Subcutaneous abdominal adipose tissue (tissue), 5 donors: ENCODE measurements around the gene LSM14A.
A peak's percentile ranks its signal among the peaks of the same experiment; 100 is the strongest.
"Not testable (repeated sequence)": the region's sequence is repeated elsewhere in the genome, so short reads cannot be mapped to it uniquely, and the experiment has no call there.

Source experiments
- H3K27ac ChIP-seq: one replicate; pipeline ENCODE4 v1.7.0; 2013; ENCODE audit warnings: low read depth, mild to moderate bottlenecking, inconsistent platforms, low read length, moderate library complexity
- H3K27me3 ChIP-seq, 5 donors: one replicate each; pipeline ENCODE4 v1.7.0; 2013; ENCODE audit warnings: low read length in 5 of 5, inconsistent platforms in 1 of 5; ENCODE audit not compliant: control insufficient read depth in 5 of 5, insufficient read depth in 4 of 5
- H3K36me3 ChIP-seq, 5 donors: one replicate each; pipeline ENCODE4 v1.7.0; 2013; ENCODE audit warnings: low read length in 5 of 5; ENCODE audit not compliant: control insufficient read depth in 5 of 5, insufficient read depth in 5 of 5
- H3K4me1 ChIP-seq, 5 donors: one replicate each; pipeline ENCODE4 v1.7.0; 2013; ENCODE audit warnings: low read length in 5 of 5, mild to moderate bottlenecking in 3 of 5, moderate library complexity in 1 of 5; ENCODE audit not compliant: control insufficient read depth in 5 of 5, insufficient read depth in 5 of 5
- H3K4me3 ChIP-seq, 5 donors: one replicate each; pipeline ENCODE4 v1.7.0; 2013; ENCODE audit warnings: low read length in 5 of 5, low read depth in 1 of 5
- H3K9ac ChIP-seq, 5 donors: one replicate each; pipeline ENCODE4 v1.7.0; 2013; ENCODE audit warnings: low read length in 5 of 5, mild to moderate bottlenecking in 4 of 5, moderate library complexity in 3 of 5
- H3K9me3 ChIP-seq, 5 donors: one replicate each; pipeline ENCODE4 v1.7.0; 2013; ENCODE audit warnings: low read length in 5 of 5; ENCODE audit not compliant: control insufficient read depth in 5 of 5
- donor health status: healthy.
- donor health status: healthy.
- donor health status: healthy.
- donor health status: healthy.
- donor health status: healthy.

LSM14A gene

GRCh38 chr19:34171877-34172660, at the start of gene LSM14A:
TSS of gene LSM14A (plus strand) at chr19:34172504. CDS start at chr19:34172643, 139 bp downstream.
- Histone ChIP-seq H3K27ac (peak within 1 kb of the TSS; percentile 92), H3K9me3 (no peaks in the 10 kb centered on the region), H3K36me3 (no peaks in the 10 kb centered on the region), H3K4me3 (peak within 1 kb of the TSS; percentile 90 to 98 (median 94)), H3K27me3 (no peaks in the 10 kb centered on the region), H3K4me1 (peaks cover 2 to 47% (median 46%) of the 10 kb centered on the region in 5 donors), H3K9ac (peak within 1 kb of the TSS; percentile 85 to 99 (median 97))

- no peaks in the 10 kb centered on the region for H3K36me3 ChIP-seq
- no peaks in the 10 kb centered on the region for H3K9me3 ChIP-seq
- H3K4me1 ChIP-seq = no peaks in the 10 kb centered on the region
- H3K4me3 ChIP-seq = no peak overlapping the region
- H3K9ac ChIP-seq = peak overlapping the region in 1 of 5 donors; percentile 35
- H3K27ac ChIP-seq = no peak overlapping the region
- no peaks in the 10 kb centered on the region for H3K27me3 ChIP-seq
Measured at GRCh38 chr19:34124828-34125227, 47.5 kb upstream of the LSM14A start.

DNA sequence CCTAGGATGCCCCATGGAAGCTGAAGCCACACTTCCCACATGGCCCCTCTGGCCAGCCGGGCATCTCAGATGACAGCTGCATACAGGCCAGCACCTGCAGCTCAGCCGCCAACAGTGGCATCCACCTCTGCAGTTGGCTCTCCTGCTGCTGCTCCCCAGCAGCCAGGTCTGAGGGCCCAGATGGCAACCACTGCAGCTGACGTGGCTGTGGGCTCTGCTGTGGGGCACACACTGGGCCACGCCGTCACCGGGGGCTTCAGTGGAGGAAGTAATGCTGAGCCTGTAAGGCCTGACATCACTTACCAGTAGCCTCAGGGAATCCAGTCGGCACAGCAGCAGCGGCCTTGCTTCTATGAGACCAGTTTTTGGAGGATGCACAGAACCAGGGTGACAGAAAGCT, 45.3 kb upstream of the LSM14A start:
- Histone ChIP-seq H3K9ac (no peak overlapping the region), H3K36me3 (no peaks in the 10 kb centered on the region), H3K4me1 (no peaks in the 10 kb centered on the region), H3K27ac (no peak overlapping the region), H3K4me3 (no peak overlapping the region), H3K27me3 (no peaks in the 10 kb centered on the region), H3K9me3 (no peaks in the 10 kb centered on the region)

- H3K27ac ChIP-seq = no peak overlapping the region
- no peaks in the 10 kb centered on the region for H3K27me3 ChIP-seq
- H3K9ac ChIP-seq = no peak overlapping the region
- no peaks in the 10 kb centered on the region for H3K4me1 ChIP-seq
- no peak overlapping the region for H3K4me3 ChIP-seq
- H3K9me3 ChIP-seq = no peaks in the 10 kb centered on the region
- H3K36me3 ChIP-seq = no peaks in the 10 kb centered on the region
Measured at GRCh38 chr19:34127684-34128189, 44.6 kb upstream of the LSM14A start.

GRCh38 chr19:34128558-34129250, 43.6 kb upstream of the LSM14A start:
- Histone ChIP-seq H3K4me3 (no peak overlapping the region), H3K27ac (no peak overlapping the region), H3K9ac (no peak overlapping the region)

DNA sequence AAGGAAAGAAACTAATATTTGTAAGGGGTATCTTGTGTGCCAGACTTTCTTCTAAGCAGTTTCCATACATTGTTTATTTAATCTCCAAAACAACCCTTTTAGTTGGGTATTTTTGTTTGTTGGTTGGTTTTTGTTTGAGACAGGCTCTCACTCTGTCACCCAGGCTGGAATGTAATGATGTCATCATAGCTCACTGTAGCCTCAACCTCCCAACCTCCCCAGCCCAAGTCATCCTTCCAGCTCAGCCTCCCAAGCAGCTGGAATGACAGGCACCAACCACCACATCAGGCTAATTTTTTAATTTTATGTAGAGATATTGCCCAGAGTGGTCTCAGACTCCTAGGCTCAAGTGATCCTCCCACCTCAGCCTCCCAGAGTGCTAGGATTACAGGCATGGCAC, 41.2 kb upstream of the LSM14A start:
- Histone ChIP-seq H3K9ac (no peak overlapping the region), H3K27me3 (no peaks in the 10 kb centered on the region), H3K4me3 (no peak overlapping the region), H3K36me3 (no peaks in the 10 kb centered on the region), H3K9me3 (no peaks in the 10 kb centered on the region), H3K4me1 (peaks cover 0 to 13% (median 10%) of the 10 kb centered on the region in 5 donors), H3K27ac (no peak overlapping the region)

More at GRCh38 chr19:34128558-34129250, 43.6 kb upstream of the LSM14A start:
- Histone ChIP-seq H3K4me1 (no peaks in the 10 kb centered on the region), H3K27me3 (no peaks in the 10 kb centered on the region), H3K36me3 (no peaks in the 10 kb centered on the region), H3K9me3 (no peaks in the 10 kb centered on the region)

- H3K9me3 ChIP-seq, H3K9ac ChIP-seq, H3K36me3 ChIP-seq, H3K4me3 ChIP-seq, H3K27ac ChIP-seq, H3K27me3 ChIP-seq: not testable (repeated sequence)
- peaks cover 0 to 13% (median 10%) of the 10 kb centered on the region in 5 donors for H3K4me1 ChIP-seq
Measured at GRCh38 chr19:34132145-34132544, 40.2 kb upstream of the LSM14A start.

GRCh38 chr19:34132706-34133105, 39.6 kb upstream of the LSM14A start:
- not testable (repeated sequence) for H3K9me3 ChIP-seq, H3K4me3 ChIP-seq, H3K27me3 ChIP-seq, H3K36me3 ChIP-seq, H3K9ac ChIP-seq, H3K27ac ChIP-seq
- peaks cover 0 to 13% (median 10%) of the 10 kb centered on the region in 5 donors for H3K4me1 ChIP-seq

DNA sequence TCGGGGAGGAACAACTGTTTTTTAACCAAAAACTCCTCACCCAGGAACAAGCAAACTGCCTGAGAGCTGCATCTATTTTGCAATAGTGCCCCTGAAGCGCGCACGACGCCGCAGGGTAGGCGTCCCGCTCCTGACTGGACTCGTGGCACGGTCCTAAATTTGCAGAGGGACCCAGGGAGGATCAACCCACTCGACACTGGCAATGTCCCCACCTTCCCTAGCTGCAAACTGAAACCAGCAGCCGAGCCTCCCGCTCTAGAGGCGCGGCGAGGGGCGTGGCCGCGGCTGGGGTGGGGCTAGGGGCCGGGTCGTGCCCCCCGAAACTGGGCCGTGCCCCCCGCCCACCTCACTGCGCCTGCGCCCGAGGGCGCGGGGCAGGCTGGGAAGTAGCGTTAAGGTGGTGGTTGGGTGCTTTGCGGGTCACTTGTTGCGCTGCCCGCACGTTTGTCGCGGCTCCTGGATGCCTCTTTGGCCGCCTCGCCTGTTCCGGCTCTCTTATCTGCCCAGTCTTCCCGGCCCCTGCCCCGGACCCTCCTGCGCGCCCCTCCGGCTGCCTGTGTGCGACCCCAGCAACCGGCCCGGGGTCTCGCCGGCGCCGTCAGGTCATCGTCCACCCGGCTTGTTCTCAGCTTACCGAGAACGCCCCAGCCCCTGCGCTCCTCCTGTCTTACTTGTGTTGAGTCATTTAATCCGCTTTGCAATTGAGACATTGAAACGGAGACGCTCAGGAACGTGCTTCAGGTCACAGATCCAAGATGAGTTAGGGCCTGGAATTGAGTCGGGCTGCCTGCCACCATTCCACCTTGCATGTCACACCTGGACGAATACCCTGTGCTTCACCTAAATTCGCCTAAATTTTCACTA, 37.9 kb upstream of the LSM14A start:
- H3K9me3 ChIP-seq = no peaks in the 10 kb centered on the region
- H3K9ac ChIP-seq = peak overlapping the region; percentile 78 to 93 (median 84)
- peaks cover 0 to 13% (median 10%) of the 10 kb centered on the region in 5 donors for H3K4me1 ChIP-seq
- no peaks in the 10 kb centered on the region for H3K36me3 ChIP-seq
- peak overlapping the region; percentile 80 for H3K27ac ChIP-seq
- peak overlapping the region; percentile 77 to 86 (median 83) for H3K4me3 ChIP-seq
- H3K27me3 ChIP-seq = no peaks in the 10 kb centered on the region
